Stimulated activated CD4-positive, alpha-beta T cell treated with anti-CD3 and anti-CD28 coated beads, TNF-alpha, amount 100 ng/mL, for 1 hour (primary cell): ENCODE results near the gene GMDS.
"Not testable (repeated sequence)": the region's sequence is repeated elsewhere in the genome, so short reads cannot be mapped to it uniquely, and the experiment has no call there.

Experiments used
- DNase-seq, 3 donors: peaks; one replicate each; pipeline ENCODE4 v3.0.0-alpha.2; 2020; ENCODE audit warnings: low read depth in 3 of 3, low spot score in 1 of 3

The GMDS gene

GRCh38 chr6:1701668-1702353 lies 543.6 kb downstream of the GMDS start:
- DNase-seq, result no peak

- DNase-seq, result no peak
Observed at GRCh38 chr6:1700278-1700967, 545.0 kb downstream of the GMDS start.

- no peak for DNase-seq
Observed at GRCh38 chr6:1698527-1698926, 546.9 kb downstream of the GMDS start.

GRCh38 chr6:1697688-1698351 lies 547.6 kb downstream of the GMDS start:
- DNase-seq, result no peak

GRCh38 chr6:1696463-1696850 lies 548.9 kb downstream of the GMDS start:
- DNase-seq, result no peak

DNA sequence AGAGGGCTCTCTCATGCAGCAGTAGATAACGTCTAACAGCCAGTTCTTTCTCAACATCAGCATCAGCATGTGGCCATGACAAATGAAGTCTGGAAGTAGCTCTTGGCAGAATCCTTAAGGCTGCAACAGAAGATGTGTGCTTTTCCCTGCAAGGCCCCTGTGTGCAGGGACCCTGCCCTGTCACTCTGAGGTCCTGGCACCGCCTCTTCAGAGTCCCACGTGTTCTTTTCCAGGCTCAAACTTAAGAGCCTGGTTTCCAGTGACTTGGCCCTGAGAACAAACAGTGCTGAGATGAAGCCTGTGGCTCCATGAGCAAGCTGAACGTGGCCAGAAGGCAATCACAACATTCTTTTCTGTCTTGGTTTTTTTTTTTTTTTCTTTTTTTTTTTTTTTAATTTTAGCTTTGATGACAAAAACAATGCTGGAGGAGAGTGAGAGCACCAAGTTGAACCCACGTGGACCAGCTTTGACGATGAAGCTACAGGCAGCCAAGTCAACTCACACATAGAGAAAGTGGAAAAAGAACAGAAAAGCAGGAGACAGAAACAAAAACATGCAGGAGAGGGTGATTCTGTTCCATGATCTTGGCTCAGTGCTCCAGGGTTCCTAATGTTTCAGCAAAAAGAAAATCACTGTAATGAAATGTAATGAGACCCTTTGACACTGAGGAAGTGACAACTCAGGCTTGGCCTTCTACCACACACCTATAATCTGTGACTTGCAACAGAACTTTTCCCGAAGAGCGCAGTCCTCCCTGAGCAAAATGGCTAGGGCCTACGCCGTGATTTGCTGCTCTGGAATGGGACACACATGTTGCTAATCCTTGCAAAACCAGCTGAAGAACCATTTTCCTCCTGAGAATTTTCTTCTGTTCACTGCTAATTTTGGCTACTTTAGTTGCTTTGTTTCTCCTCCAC lies 549.6 kb downstream of the GMDS start:
- DNase-seq, result no peak

DNA sequence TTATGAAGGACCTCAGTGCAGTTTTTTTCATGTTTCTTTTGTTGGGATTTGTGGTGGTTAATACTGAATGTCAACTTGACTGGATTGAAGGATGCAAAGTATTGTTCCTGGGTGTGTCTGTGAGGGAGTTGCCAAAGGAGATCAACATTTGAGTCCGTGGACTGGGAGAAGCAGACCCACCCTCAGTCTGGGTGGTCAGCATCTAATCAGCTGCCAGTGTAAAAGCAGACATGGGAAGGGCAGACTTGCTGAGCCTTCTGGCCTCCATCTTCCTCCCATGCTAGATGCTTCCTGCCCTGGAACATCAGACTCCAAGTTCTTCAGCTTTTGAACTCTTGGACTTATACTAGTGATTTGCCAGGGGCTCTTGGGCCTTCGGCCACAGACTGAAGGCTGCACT lies 553.6 kb downstream of the GMDS start:
- DNase-seq, result not testable (repeated sequence)

DNA sequence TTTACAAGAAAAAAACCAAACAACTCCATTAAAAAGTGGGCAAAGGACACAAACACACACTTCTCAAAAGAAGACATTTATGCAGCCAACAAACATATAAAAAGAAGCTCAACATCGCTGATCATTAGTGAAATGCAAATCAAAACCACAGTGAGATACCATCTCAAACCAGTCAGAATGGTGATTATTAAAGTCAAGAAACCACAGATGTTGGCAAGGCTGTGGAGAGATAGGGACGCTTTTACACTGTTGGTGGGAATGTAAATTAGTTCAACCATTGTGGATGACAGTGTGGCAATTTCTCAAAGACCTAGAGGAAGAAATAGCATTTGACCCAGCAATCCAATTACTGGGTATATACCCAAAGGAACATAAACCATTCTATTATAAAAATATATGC lies 554.7 kb downstream of the GMDS start:
- not testable (repeated sequence) for DNase-seq

GRCh38 chr6:1689141-1689540 lies 556.3 kb downstream of the GMDS start:
- no peak for DNase-seq

DNA sequence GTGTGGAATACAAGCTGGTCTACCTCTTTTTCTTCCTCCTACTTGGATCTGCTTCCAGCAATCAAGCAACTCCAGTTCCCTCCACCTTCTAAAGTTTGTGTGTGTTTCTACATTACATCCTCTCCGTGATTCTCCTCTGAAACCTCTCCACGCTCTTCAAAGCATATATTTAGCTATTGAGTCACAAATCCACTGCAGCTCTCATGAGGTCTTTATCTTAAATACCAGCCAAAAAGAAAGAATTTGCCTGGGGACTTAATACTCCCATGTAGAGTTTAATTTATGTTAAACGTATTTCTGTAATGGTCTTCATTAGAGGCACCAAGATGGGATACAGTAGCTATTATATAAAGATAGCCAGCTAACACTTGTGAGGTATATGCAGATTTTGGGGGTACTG lies 557.0 kb downstream of the GMDS start:
- no peak for DNase-seq

DNA sequence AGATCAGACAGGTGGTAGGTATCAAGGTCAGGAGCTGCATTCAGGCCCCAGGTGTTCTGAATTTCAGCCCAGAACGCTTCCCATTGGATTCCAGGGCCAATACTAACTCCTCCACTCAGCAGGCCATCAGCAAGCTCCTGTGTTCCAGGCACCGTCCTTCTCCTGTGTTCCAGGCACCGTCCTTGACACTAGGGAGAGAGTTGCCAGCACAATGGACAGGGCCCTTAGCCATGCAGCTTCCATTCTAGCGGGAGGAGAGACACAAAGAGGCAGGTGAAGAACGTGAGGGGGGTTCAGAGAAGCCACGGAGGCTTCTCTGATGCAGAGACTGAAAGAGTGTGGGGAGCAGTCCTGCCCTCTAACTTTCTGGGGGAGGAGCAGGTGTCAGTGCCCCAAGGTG lies 558.0 kb downstream of the GMDS start:
- DNase-seq, result no peak

DNA sequence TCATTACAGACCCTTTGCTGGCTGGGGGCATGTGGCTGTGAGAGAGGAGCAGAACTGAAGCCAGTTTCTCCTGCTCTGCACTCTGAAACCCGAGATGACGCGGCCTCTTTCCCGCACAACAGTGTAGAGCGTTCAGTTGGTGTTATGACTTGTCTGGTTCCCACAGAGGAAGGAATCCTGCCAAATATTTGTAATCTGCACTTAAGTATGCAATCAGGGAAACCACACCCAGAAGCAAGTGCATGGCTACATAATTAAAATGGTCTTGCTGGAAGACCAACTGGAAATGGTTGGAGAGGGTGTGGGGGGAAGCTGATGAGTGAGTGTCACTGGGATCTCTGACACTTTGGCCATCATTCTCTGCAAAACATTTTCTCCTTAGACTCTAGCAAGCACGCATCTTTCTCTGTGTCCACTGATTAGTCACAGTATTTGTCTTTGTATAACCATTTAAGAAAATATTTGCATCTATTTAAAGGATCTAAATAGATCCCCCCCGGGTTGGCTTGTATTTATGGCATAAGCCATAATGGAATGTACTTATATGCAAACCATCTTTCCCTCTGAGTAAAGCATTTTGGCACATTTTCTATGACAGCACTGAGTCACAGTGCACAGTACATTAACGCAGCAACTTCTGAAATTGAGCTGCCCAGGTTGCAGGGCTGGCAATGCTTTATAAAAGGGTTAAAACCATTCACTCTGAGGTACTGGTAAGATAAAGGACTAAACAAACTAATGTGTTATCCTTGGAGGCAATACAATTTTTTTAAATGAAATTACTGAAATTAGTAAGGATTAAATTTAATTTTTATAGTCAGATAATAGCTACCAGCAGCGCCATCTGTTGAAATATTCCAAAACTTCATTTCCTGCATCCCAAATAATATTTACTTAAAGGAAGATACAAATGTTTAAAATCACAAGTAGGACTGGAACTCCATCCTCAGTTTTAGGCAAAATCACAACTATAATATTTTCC lies 559.0 kb downstream of the GMDS start:
- DNase-seq, result no peak

GRCh38 chr6:1679688-1680068 lies 565.7 kb downstream of the GMDS start:
- DNase-seq, result no peak

DNA sequence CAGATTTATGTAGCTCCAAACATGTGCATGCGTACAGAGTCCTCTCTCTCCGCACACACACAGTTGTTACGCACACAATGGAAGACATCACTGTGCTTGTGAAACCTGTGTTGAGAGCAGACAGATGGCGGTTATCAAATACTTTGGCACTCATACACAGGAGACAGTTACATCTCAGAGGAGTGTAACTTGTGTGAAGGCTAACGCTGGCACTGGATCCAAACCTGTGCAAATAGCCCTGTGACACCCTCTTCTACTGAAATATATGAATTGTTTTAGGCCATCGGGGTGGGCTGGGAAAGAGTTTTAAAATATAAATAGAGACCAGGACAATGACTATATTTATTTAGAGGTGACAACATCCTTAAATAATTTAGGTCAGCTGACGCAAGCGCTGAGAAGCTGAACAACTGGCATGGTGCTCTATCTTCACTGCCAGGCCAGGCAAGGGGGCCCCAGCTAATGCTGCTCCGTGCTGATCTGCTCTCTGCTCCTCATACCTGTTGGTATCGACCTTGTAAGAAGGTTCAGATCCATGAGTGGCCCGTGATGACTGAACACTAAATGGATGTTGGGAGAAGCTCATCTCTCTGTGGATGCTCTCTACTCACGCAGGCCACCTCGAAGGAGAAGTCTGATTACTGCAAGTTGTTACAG lies 566.2 kb downstream of the GMDS start:
- DNase-seq, result no peak

- no peak for DNase-seq
Observed at GRCh38 chr6:1678201-1678600, 567.2 kb downstream of the GMDS start.

GRCh38 chr6:1672379-1672778 lies 573.0 kb downstream of the GMDS start:
- no peak for DNase-seq

DNA sequence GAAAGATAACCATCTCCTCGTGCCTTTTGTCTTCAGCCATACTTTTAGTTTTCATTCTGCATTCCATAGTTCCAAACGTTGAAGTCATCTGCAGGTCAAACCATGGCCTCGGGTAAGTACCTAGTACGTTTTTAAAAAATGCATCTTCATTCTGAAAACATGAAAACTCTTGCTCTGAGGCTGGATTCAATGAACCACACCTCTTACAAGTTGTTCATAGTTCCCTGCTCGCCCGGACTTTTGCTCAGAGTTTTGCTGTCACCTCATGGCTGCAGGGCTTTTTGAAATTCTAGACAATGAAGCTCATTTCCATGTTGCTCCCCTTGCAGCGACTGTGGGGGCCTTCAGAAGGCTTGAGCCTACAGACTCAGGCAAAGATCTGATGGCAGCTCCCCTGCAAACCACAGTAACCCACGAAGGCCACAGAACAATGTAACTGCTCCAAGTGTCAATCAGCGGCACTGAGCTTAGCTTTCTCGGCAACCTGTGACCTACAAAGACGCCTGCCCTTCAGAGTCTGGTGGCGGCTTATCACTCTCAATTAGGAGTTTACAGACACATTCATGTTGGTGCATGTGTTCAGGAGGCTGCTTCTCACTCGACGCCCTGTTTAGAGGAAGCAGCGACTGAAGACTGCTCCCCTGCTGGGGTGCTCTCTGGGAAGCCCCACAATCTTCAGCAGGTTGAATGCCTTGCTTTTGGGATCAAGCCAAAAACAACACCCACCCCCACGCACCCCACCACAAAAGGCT lies 574.5 kb downstream of the GMDS start:
- no peak for DNase-seq

- DNase-seq, result no peak
Observed at GRCh38 chr6:1669996-1670395, 575.4 kb downstream of the GMDS start.

DNA sequence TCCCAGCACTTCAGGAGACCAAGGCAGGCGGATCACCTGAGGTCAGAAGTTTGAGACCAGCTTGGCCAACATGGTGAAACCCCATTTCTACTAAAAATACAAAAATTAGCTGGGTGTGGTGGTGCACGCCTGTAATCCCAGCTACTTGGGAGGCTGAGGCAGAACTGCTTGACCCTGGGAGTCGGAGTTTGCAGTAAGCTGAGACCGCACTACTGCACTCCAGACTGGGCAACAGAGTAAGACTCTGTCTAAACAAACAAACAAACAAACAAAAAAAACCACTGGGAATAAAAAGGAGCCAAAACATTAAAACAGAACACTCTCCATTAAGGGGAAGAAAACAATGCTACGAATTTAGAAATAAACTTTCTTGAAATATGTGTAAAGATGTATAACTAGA lies 576.9 kb downstream of the GMDS start:
- not testable (repeated sequence) for DNase-seq
